Esophagus muscularis mucosa (tissue), 3 donors: ENCODE results near the gene TNN.

Experiments used
- CTCF ChIP-seq, 3 experiments: fragments of 200-600 bp in 2 of 3; fragments of 450-650 bp in 1 of 3; sonication (generic) in 2 of 3; IDR thresholded peaks; one replicate each; pipeline ENCODE4 v1.5.1; 2017 to 2019; ENCODE audit warnings: antibody characterized with exemption in 3 of 3, mild to moderate bottlenecking in 2 of 3, moderate library complexity in 1 of 3
- POLR2A ChIP-seq: fragments of 450-650 bp; IDR thresholded peaks from one replicate; pipeline ENCODE4 v1.6.1; 2017; ENCODE audit warnings: antibody characterized with exemption, moderate library complexity, mild to moderate bottlenecking, low read depth

- TF ChIP-seq POLR2A, result no peak
- TF ChIP-seq CTCF (IDR thresholded peaks at IDR 0.05), result no peak
These were observed 14.3 kb downstream of the TNN start for GRCh38 chr1:175081983-175082382.
